DOHH2 (cell line): ENCODE results near the gene CZIB.
"Not testable (repeated sequence)": the region's sequence is repeated elsewhere in the genome, so short reads cannot be mapped to it uniquely, and the experiment has no call there.

ENCODE experiments used
- H3F3A ChIP-seq: fragments of 200-600 bp; sonication (generic), shearing (Covaris generic); 2 replicates; pipeline ENCODE4 v1.6.0; 2016; ENCODE audit warnings: antibody characterized with exemption, mild to moderate bottlenecking; ENCODE audit not compliant: control insufficient read depth, insufficient read depth
- H3K27ac ChIP-seq: fragments of 200-600 bp; sonication (generic); 2 replicates; pipeline ENCODE4 v1.5.1; 2014; ENCODE audit warnings: low read depth, mild to moderate bottlenecking, low read length, moderate library complexity
- H3K27me3 ChIP-seq: fragments of 200-600 bp; sonication (generic); 2 replicates; pipeline ENCODE4 v1.6.1; 2014; ENCODE audit warnings: mild to moderate bottlenecking, low read length, mixed read lengths; ENCODE audit not compliant: control insufficient read depth
- H3K36me3 ChIP-seq: fragments of 200-600 bp; sonication (generic); 2 replicates; pipeline ENCODE4 v1.6.1; 2014; ENCODE audit warnings: mild to moderate bottlenecking, low read length, moderate library complexity, mixed read lengths; ENCODE audit not compliant: control insufficient read depth
- H3K4me1 ChIP-seq: fragments of 200-600 bp; sonication (generic); 2 replicates; pipeline ENCODE4 v1.6.1; 2014; ENCODE audit warnings: mild to moderate bottlenecking, low read length, mixed read lengths; ENCODE audit not compliant: control insufficient read depth
- H3K4me2 ChIP-seq: fragments of 200-600 bp; sonication (generic); 2 replicates; pipeline ENCODE4 v1.6.0; 2014; ENCODE audit warnings: mild to moderate bottlenecking, low read length, moderate library complexity
- H3K4me3 ChIP-seq: fragments of 200-600 bp; sonication (generic); 2 replicates; pipeline ENCODE4 v1.5.1; 2014; ENCODE audit warnings: mild to moderate bottlenecking, low read length, mixed read lengths
- H3K79me2 ChIP-seq: fragments of 200-600 bp; sonication (generic); 2 replicates; pipeline ENCODE4 v1.6.1; 2014; ENCODE audit warnings: mild to moderate bottlenecking, low read length, mixed read lengths; ENCODE audit not compliant: control insufficient read depth
- H3K9me2 ChIP-seq: fragments of 200-600 bp; sonication (generic); replicated peaks from 2 replicates; pipeline ENCODE4 v1.6.1; 2014; ENCODE audit warnings: mild to moderate bottlenecking, low read length, mixed read lengths; ENCODE audit not compliant: control insufficient read depth
- H3K9me3 ChIP-seq: fragments of 200-600 bp; sonication (generic); 2 replicates; pipeline ENCODE4 v1.6.1; 2014; ENCODE audit warnings: antibody characterized with exemption, low read length, mixed read lengths; ENCODE audit not compliant: control insufficient read depth, insufficient read depth
- H4K20me1 ChIP-seq: fragments of 200-600 bp; sonication (generic); 2 replicates; pipeline ENCODE4 v1.6.0; 2014; ENCODE audit warnings: low read depth, mild to moderate bottlenecking, antibody characterized with exemption, low read length, moderate library complexity; ENCODE audit not compliant: control insufficient read depth, insufficient read depth
- EZH2phosphoT487 ChIP-seq: fragments of 200-600 bp; sonication (generic); IDR thresholded peaks from 2 replicates; pipeline ENCODE4 v1.6.1; 2017; ENCODE audit warnings: borderline replicate concordance, mild to moderate bottlenecking, antibody characterized with exemption, low read length, moderate library complexity, mixed read lengths
- TF ChIP-seq, protein P1 (sequence below): fragments of 200-600 bp; sonication (generic); IDR thresholded peaks from one replicate; pipeline ENCODE4 v1.5.1; 2014; ENCODE audit warnings: antibody characterized with exemption, mild to moderate bottlenecking, low read depth, low read length; ENCODE audit not compliant: poor library complexity, severe bottlenecking

The CZIB gene

DNA sequence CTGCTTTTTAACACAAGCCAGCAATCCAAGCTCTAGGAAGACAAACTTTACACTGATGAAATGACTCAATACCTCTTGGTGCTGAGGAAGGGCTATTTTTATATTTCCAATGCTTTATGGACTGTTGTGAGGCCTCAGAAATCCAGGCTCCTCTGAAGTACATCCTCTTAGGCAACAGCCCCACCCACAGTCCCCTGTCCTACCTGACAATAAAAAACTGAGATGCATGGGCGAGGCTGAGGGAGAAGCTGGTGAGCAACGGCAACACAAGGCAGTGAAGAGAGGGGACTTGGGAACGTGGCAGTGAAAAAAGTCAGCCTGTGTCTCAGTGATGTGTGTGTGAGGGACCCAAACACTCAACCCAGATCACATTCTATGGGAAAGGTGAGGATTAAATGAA is 33.9 kb downstream of the CZIB start:
- H3F3A ChIP-seq, result no peaks in the 10 kb centered on the region
- no peaks in the 10 kb centered on the region for H3K9me3 ChIP-seq
- no peak overlapping the region for H3K27ac ChIP-seq
- no peaks in the 10 kb centered on the region for H4K20me1 ChIP-seq
- no peak for TF ChIP-seq EZH2phosphoT487
- TF ChIP-seq, protein P1, sequence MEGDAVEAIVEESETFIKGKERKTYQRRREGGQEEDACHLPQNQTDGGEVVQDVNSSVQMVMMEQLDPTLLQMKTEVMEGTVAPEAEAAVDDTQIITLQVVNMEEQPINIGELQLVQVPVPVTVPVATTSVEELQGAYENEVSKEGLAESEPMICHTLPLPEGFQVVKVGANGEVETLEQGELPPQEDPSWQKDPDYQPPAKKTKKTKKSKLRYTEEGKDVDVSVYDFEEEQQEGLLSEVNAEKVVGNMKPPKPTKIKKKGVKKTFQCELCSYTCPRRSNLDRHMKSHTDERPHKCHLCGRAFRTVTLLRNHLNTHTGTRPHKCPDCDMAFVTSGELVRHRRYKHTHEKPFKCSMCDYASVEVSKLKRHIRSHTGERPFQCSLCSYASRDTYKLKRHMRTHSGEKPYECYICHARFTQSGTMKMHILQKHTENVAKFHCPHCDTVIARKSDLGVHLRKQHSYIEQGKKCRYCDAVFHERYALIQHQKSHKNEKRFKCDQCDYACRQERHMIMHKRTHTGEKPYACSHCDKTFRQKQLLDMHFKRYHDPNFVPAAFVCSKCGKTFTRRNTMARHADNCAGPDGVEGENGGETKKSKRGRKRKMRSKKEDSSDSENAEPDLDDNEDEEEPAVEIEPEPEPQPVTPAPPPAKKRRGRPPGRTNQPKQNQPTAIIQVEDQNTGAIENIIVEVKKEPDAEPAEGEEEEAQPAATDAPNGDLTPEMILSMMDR, result no peak
- no peaks in the 10 kb centered on the region for H3K36me3 ChIP-seq
- no peak overlapping the region for H3K4me2 ChIP-seq
- H3K27me3 ChIP-seq, result peaks cover 18% of the 10 kb centered on the region
- H3K4me3 ChIP-seq, result no peak overlapping the region
- no peaks in the 10 kb centered on the region for H3K79me2 ChIP-seq
- no peaks in the 10 kb centered on the region for H3K9me2 ChIP-seq
- H3K4me1 ChIP-seq, result peaks cover 7% of the 10 kb centered on the region; the same call in 1 of the 2 replicates

DNA sequence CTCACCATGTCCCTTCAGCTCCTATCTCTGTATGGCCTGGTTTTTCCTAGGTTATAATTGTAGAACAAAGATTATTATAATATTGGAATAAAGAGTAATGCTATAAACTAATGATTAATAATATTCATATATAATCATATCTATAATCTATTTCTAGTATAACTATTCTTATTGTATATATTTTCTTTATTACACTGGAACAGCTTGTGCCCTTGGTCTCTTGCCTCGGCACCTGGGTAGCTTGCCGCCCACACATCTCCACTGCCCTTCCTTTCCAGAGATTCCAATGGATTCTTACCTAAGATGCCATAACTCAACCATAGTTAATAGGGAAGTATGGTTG is 34.5 kb downstream of the CZIB start:
- H3F3A ChIP-seq, H3K36me3 ChIP-seq, H4K20me1 ChIP-seq, H3K9me3 ChIP-seq, H3K27ac ChIP-seq, H3K4me3 ChIP-seq, H3K4me1 ChIP-seq, H3K9me2 ChIP-seq, H3K4me2 ChIP-seq, H3K79me2 ChIP-seq: not testable (repeated sequence)
- H3K27me3 ChIP-seq, result peaks cover 21% of the 10 kb centered on the region

- no peaks in the 10 kb centered on the region for H3K9me2 ChIP-seq
- peaks cover 7% of the 10 kb centered on the region; the same call in 1 of the 2 replicates for H3K4me1 ChIP-seq
- no peaks in the 10 kb centered on the region for H4K20me1 ChIP-seq
- H3K27me3 ChIP-seq, result peaks cover 41% of the 10 kb centered on the region
- no peaks in the 10 kb centered on the region for H3F3A ChIP-seq
- H3K9me3 ChIP-seq, result no peaks in the 10 kb centered on the region
- H3K79me2 ChIP-seq, result no peaks in the 10 kb centered on the region
- H3K4me2 ChIP-seq, result no peak overlapping the region
- no peak overlapping the region for H3K4me3 ChIP-seq
- no peaks in the 10 kb centered on the region for H3K36me3 ChIP-seq
- no peak overlapping the region for H3K27ac ChIP-seq
- TF ChIP-seq, protein P1, result no peak
- no peak for TF ChIP-seq EZH2phosphoT487
These were observed 37.1 kb downstream of the CZIB start for GRCh38 chr1:53183095-53183990.

GRCh38 chr1:53182716-53183094 is 37.7 kb downstream of the CZIB start:
- Histone ChIP-seq H3K79me2 (no peaks in the 10 kb centered on the region), H3K9me3 (no peaks in the 10 kb centered on the region), H3F3A (no peaks in the 10 kb centered on the region), H3K4me1 (peaks cover 7% of the 10 kb centered on the region; the same call in 1 of the 2 replicates), H3K9me2 (no peaks in the 10 kb centered on the region), H3K27ac (no peak overlapping the region), H4K20me1 (no peaks in the 10 kb centered on the region), H3K36me3 (no peaks in the 10 kb centered on the region), H3K4me3 (no peak overlapping the region), H3K27me3 (peaks cover 38% of the 10 kb centered on the region), H3K4me2 (no peak overlapping the region)
- no peak for TF ChIP-seq EZH2phosphoT487
- TF ChIP-seq, protein P1, result no peak
